Measurements from ENCODE around the gene SNX24.

Gene SNX24

GRCh38 chr5:122919969-122920368 is 74.6 kb downstream of the SNX24 start:
- no peak for DNase-seq (ENCODE audit: low read depth in 2 of 2)

GRCh38 chr5:122921826-122922225 is 76.4 kb downstream of the SNX24 start:
- DNase-seq (ENCODE audit: low read depth in 2 of 2) = no peak

GRCh38 chr5:122924203-122924602 is 78.8 kb downstream of the SNX24 start:
- DNase-seq (ENCODE audit: low read depth in 2 of 2) = no peak

GRCh38 chr5:122924719-122925395 is 79.4 kb downstream of the SNX24 start:
- no peak for DNase-seq (ENCODE audit: low read depth in 2 of 2)

- no peak for DNase-seq (ENCODE audit: low read depth in 2 of 2)
Observed at GRCh38 chr5:122929001-122929400, 83.6 kb downstream of the SNX24 start.

- DNase-seq (ENCODE audit: low read depth in 2 of 2) = no peak
Observed at GRCh38 chr5:122929980-122930379, 84.6 kb downstream of the SNX24 start.

- no peak for DNase-seq (ENCODE audit: low read depth in 2 of 2)
Observed at GRCh38 chr5:122933956-122934355, 88.5 kb downstream of the SNX24 start.

- DNase-seq (ENCODE audit: low read depth in 2 of 2) = no peak
Observed at GRCh38 chr5:122936088-122936487, 90.7 kb downstream of the SNX24 start.

GRCh38 chr5:122937914-122938313 is 92.5 kb downstream of the SNX24 start:
- no peak for DNase-seq (ENCODE audit: low read depth in 2 of 2)

- no peak for DNase-seq (ENCODE audit: low read depth in 2 of 2)
Observed at GRCh38 chr5:122940890-122941289, 95.5 kb downstream of the SNX24 start.

GRCh38 chr5:122941737-122942136 is 96.3 kb downstream of the SNX24 start:
- no peak for DNase-seq (ENCODE audit: low read depth in 2 of 2)

GRCh38 chr5:122942164-122942914 is 96.9 kb downstream of the SNX24 start:
- no peak for DNase-seq (ENCODE audit: low read depth in 2 of 2)

GRCh38 chr5:122943050-122943698 is 97.8 kb downstream of the SNX24 start:
- DNase-seq (ENCODE audit: low read depth in 2 of 2) = no peak

- no peak for DNase-seq (ENCODE audit: low read depth in 2 of 2)
Observed at GRCh38 chr5:122944051-122944450, 98.6 kb downstream of the SNX24 start.

GRCh38 chr5:122947372-122947771 is 102.0 kb downstream of the SNX24 start:
- DNase-seq (ENCODE audit: low read depth in 2 of 2) = no peak

- no peak for DNase-seq (ENCODE audit: low read depth in 2 of 2)
Observed at GRCh38 chr5:122947772-122948171, 102.4 kb downstream of the SNX24 start.

GRCh38 chr5:122948319-122948718 is 102.9 kb downstream of the SNX24 start:
- no peak for DNase-seq (ENCODE audit: low read depth in 2 of 2)

GRCh38 chr5:122951658-122952057 is 106.2 kb downstream of the SNX24 start:
- no peak for DNase-seq (ENCODE audit: low read depth in 2 of 2)

- DNase-seq (ENCODE audit: low read depth in 2 of 2) = no peak
Observed at GRCh38 chr5:122954719-122955118, 109.3 kb downstream of the SNX24 start.

- DNase-seq (ENCODE audit: low read depth in 2 of 2) = no peak
Observed at GRCh38 chr5:122957457-122957856, 112.0 kb downstream of the SNX24 start.

GRCh38 chr5:122959740-122960445 is 114.5 kb downstream of the SNX24 start:
- no peak for DNase-seq (ENCODE audit: low read depth in 2 of 2)

- no peak for DNase-seq (ENCODE audit: low read depth in 2 of 2)
Observed at GRCh38 chr5:122963305-122963704, 117.9 kb downstream of the SNX24 start.
